Naive thymus-derived CD4-positive, alpha-beta T cell (primary cell): ENCODE measurements around the gene BFSP1. TPM values are rescaled to one million over a fixed set of nuclear protein-coding genes. Genes with fewer than 3 reads are reported as not detected.

Source experiments
- ATAC-seq: fragments of 150-1000 bp; cut with Tn5 transposase; 2 replicates; pipeline ENCODE4 v1.10.0; 2021; ENCODE audit warnings: mild to moderate bottlenecking, moderate library complexity
- CTCF ChIA-PET: fragments of 350-600 bp; sonication (Branson Sonifier 250); formaldehyde crosslinking; loops from one replicate; lab custom pipeline; 2021; ENCODE audit warnings: antibody characterized with exemption; lab: Charles Lee
- POLR2A ChIA-PET: fragments of 350-600 bp; sonication (Branson Sonifier 250); formaldehyde crosslinking; loops from one replicate; lab custom pipeline; 2021; ENCODE audit warnings: antibody characterized with exemption, inconsistent platforms; lab: Charles Lee
- DNase-seq, 9 donors: peaks; one replicate each; pipeline versions ENCODE4 v3.0.0 to v3.0.0-alpha.2; 2020 to 2022; ENCODE audit warnings: mixed read lengths in 1 of 9
- H3K27ac ChIP-seq: one replicate; pipeline ENCODE4 v1.7.0; 2013; ENCODE audit warnings: mild to moderate bottlenecking, low read depth, low read length, moderate library complexity
- H3K27me3 ChIP-seq, 2 donors: one replicate each; pipeline ENCODE4 v1.7.0; 2013; ENCODE audit warnings: low read length in 2 of 2, mild to moderate bottlenecking in 2 of 2, moderate library complexity in 2 of 2; ENCODE audit not compliant: control insufficient read depth in 2 of 2, insufficient read depth in 2 of 2
- H3K36me3 ChIP-seq, 3 experiments: 1 replicate in 2 of 3; 2 replicates in 1 of 3; pipeline ENCODE4 v1.7.0; 2013; ENCODE audit warnings: low read length in 3 of 3, mild to moderate bottlenecking in 3 of 3, moderate library complexity in 1 of 3; ENCODE audit not compliant: insufficient read depth in 3 of 3, control insufficient read depth in 2 of 3
- H3K4me1 ChIP-seq, 2 donors: one replicate each; pipeline ENCODE4 v1.7.0; 2013; ENCODE audit warnings: low read length in 2 of 2, mild to moderate bottlenecking in 2 of 2, moderate library complexity in 1 of 2; ENCODE audit not compliant: control insufficient read depth in 2 of 2, insufficient read depth in 2 of 2
- H3K4me3 ChIP-seq: 2 replicates; pipeline ENCODE4 v1.7.0; 2013; ENCODE audit warnings: mild to moderate bottlenecking, low read length
- H3K9me3 ChIP-seq, 3 experiments: 1 replicate in 2 of 3; 2 replicates in 1 of 3; pipeline ENCODE4 v1.7.0; 2013; ENCODE audit warnings: low read length in 3 of 3; ENCODE audit not compliant: control insufficient read depth in 2 of 3
- H3K27ac Mint-ChIP-seq, 9 donors: one replicate each; pipeline ENCODE4 v1.8.0; 2020 to 2022; ENCODE audit warnings: mixed read lengths in 9 of 9, mild to moderate bottlenecking in 8 of 9, moderate library complexity in 5 of 9, inconsistent platforms in 2 of 9
- H3K27me3 Mint-ChIP-seq, 5 donors: one replicate each; pipeline ENCODE4 v1.8.0; 2021 to 2022; ENCODE audit warnings: mixed read lengths in 5 of 5, mild to moderate bottlenecking in 1 of 5
- H3K36me3 Mint-ChIP-seq, 5 donors: one replicate each; pipeline ENCODE4 v1.8.0; 2020 to 2022; ENCODE audit warnings: mixed read lengths in 5 of 5, mild to moderate bottlenecking in 3 of 5, inconsistent platforms in 1 of 5
- H3K4me1 Mint-ChIP-seq, 7 donors: one replicate each; pipeline ENCODE4 v1.8.0; 2020 to 2022; ENCODE audit warnings: mixed read lengths in 7 of 7, mild to moderate bottlenecking in 3 of 7, inconsistent platforms in 1 of 7
- H3K4me3 Mint-ChIP-seq, 10 donors: one replicate each; pipeline ENCODE4 v1.8.0; 2020 to 2022; ENCODE audit warnings: mild to moderate bottlenecking in 10 of 10, mixed read lengths in 10 of 10, moderate library complexity in 6 of 10, inconsistent platforms in 2 of 10
- H3K9me3 Mint-ChIP-seq, 11 donors: one replicate each; pipeline ENCODE4 v1.8.0; 2020 to 2022; ENCODE audit warnings: mixed read lengths in 11 of 11, mild to moderate bottlenecking in 4 of 11, inconsistent platforms in 1 of 11, moderate library complexity in 1 of 11
- intact Hi-C, 2 donors: fragments of 100-400 bp; cut with micrococcal nuclease; formaldehyde crosslinking; loops; one replicate each; pipeline ENCODE4 v1.15.1; 2023
- polyA plus RNA-seq, 2 donors: library from polyadenylated mRNA; unstranded; fragments of 300-500 nt; fragmentation: Illumina TruSeq; gene quantifications; one replicate each; pipeline ENCODE4 v1.2.3, GENCODE V29; 2021
- total RNA-seq, 6 experiments: library from RNA in 5 of 6; stranded (reverse) in 5 of 6; gene quantifications; 1 replicate in 5 of 6; 2 replicates in 1 of 6; pipeline ENCODE4 v1.2.3 and lab custom pipeline; 2021 to 2026

Gene BFSP1
- total RNA-seq (1 to 10 TPM in 1 of 5 experiments, under 1 TPM in 1, not detected in 3; 0.42 to 3.4 TPM), polyA plus RNA-seq (not detected), total RNA-seq (lab: John Stamatoyannopoulos, UW) (not detected)

DNA sequence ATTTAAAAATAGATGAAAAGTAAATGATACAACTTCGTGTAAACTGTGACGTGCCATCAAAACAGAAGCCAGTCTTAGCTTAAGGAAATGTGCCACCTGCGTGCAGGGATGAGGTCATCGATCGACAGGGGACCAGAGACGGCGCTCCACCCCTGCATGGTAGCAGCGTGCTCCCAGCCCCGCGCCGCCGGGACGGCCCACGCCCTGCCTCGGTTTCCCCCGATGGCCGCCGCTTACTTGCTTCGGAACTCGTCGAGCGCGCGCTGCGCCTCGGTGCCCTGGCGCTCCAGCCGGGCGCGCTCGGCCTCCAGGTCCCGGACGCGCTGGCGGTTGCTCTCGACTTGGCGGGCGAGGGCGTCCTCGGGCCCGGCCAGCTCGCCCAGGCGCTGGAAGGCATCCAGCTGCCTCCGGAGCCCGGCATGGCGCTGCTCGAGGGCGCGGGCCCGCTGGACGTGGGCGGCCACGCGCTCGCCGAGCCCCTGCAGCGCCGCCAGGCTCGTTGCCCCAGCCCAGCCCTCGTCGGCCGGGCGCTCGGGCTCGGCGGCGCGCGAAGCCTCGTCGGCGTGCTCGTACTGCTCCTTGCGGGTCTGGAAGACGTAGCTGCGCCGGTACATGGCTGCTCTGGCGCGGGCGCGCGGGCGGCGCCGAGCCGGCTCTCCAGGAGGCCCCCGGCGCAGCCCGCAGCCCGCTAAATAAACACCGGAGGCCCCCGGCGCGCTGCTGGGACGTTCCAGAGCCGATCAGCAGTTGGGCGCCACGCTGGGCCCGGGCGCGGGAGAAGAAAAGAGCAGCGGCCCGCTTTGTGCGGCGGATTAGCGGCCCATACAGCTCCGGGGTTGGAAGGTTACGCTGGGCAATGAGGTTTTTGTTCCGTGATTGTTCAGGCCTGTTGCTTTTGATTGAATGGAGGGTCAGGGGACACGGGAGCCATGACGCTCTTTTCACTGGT lies at the start of gene BFSP1:
TSS of gene BFSP1 (minus strand) at position 664 of the 949 bp plus-strand sequence. CDS start at position 614, 50 bp downstream.
- Histone ChIP-seq H3K4me3 (peak within 1 kb of the TSS; percentile 46), H3K27ac (no peak within 1 kb of the TSS), H3K9me3 (no peaks in the 10 kb centered on the region), H3K27me3 (peaks cover 0 to 6% of the 10 kb centered on the region in 2 donors), H3K4me1 (peaks cover 0 to 5% of the 10 kb centered on the region in 2 donors), H3K36me3 (no peaks in the 10 kb centered on the region)
- Mint-ChIP-seq H3K9me3 (peaks cover 0 to 1% (median 0%) of the 10 kb centered on the region in 11 donors), H3K36me3 (peaks cover 0 to 3% (median 0%) of the 10 kb centered on the region in 5 donors), H3K4me1 (peaks cover 0 to 27% (median 9%) of the 10 kb centered on the region in 7 donors), H3K4me3 (peak within 1 kb of the TSS; percentile 62 to 96 (median 82)), H3K27me3 (peaks cover 12 to 23% (median 17%) of the 10 kb centered on the region in 5 donors), H3K27ac (peak within 1 kb of the TSS in 2 of 9 donors; percentile 64 to 95)
- CTCF ChIA-PET, result interaction anchor here (0.7 kb wide), 1 partner anchor 83 kb away, joined by 4 read pairs; no protein-coding TSS in a partner anchor
- DNase-seq (peak in 6 of 9 donors; percentile 4 to 62 (median 26)), ATAC-seq (peak; percentile 75)
- intact Hi-C loops, result loop anchor here (1.0 to 10.0 kb wide), 5 partner anchors 26 to 754 kb away; partner anchors contain the start of genes RRBP1 (in 2 of the 2), MGME1 (in 1 of the 2), SNX5 (in 1 of the 2) and ZNF133 (in 1 of the 2)
- POLR2A ChIA-PET, result interaction anchor here (0.6 to 0.8 kb wide), 2 partner anchors 26 to 79 kb away, joined by 3 read pairs; no protein-coding TSS in a partner anchor

DNA sequence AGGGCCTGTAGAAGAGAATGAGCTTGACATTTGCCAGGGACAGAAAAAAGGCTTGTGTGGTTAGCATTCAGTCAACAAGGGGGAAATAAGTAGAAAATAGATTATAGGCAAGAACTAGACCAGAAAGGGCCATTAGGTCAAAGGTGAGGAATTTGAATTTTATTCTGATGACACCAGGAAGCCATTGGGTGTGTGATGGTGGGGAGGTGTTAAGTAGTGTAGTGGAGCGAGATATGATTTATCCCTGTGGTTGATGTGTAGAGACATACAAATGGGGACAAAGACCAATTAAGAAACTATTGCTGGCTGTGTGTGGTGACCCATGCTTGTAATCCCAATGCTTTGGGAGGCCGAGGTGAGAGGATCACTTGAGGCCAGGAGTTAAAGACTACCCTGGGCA lies 49.7 kb upstream of the BFSP1 start:
- POLR2A ChIA-PET, result no interaction called here
- no peaks in the 10 kb centered on the region for H3K27me3 Mint-ChIP-seq
- Histone ChIP-seq H3K36me3 (no peaks in the 10 kb centered on the region), H3K9me3 (no peaks in the 10 kb centered on the region), H3K4me1 (peaks cover 0 to 5% of the 10 kb centered on the region in 2 donors), H3K27me3 (no peaks in the 10 kb centered on the region), H3K4me3 (no peak overlapping the region), H3K27ac (no peak overlapping the region)
- DNase-seq (no peak), ATAC-seq (peak; percentile 54)
- no peaks in the 10 kb centered on the region for H3K9me3 Mint-ChIP-seq
- no peak overlapping the region for H3K4me3 Mint-ChIP-seq
- peaks cover 0 to 28% (median 10%) of the 10 kb centered on the region in 5 donors for H3K36me3 Mint-ChIP-seq
- H3K27ac Mint-ChIP-seq, result peak overlapping the region in 1 of 9 donors; percentile 37
- intact Hi-C loops, result no loop called here
- CTCF ChIA-PET, result no interaction called here
- H3K4me1 Mint-ChIP-seq, result peaks cover 19 to 48% (median 40%) of the 10 kb centered on the region in 7 donors

DNA sequence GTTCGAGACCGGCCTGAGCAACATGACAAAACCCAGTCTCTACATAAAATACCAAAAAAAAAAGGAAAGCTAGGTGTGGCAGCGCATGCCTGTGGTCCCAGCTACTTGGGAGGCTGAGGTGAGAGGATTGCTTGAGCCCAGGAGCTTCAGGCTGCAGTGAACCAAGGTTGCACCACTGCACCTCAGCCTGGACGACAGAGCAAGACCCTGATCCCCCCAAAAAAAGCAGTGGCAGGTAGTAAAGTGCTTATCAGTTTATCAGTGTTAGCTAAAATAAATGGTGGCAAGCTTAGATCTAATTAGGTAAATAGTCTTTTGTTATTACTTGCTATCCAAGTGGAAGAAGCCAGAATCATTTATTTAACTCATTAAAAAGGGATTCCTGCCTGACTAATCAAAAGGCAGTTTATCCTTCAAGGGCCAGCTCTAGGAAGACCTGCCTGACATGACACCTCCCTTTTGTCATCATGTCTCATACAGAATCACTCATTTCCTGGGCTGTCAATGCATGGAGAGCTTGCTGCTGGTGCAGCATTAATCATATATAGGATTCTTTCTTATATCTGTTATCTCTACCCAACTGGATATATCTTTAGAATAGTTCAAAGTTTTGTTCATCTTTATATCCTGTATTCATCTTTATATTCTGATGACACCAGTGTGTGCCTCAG lies 48.3 kb upstream of the BFSP1 start:
- no peak for ATAC-seq
- no peak overlapping the region for H3K27ac Mint-ChIP-seq

DNA sequence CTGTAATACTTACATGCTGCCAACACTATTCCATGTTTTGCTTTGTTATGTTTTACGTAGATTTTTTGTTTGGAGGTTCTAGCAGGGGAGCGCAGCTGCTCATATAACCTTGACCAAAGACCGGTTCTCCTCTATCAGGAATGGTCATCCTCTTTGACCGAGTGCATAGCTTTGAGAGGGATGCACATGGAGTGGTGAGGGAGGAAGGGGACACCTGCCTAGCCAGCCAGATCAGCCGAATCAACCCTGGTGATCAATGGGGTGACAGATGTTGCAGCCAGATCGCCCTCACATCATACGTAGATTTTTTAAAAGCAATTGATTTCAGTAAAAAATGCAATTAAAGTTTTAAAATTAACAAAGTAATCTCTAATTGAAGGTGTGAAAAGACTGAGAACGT lies 45.0 kb upstream of the BFSP1 start:
- Mint-ChIP-seq H3K27ac (no peak overlapping the region), H3K9me3 (no peaks in the 10 kb centered on the region), H3K4me1 (peaks cover 30 to 61% (median 44%) of the 10 kb centered on the region in 7 donors), H3K27me3 (no peaks in the 10 kb centered on the region), H3K36me3 (peaks cover 0 to 19% (median 7%) of the 10 kb centered on the region in 5 donors), H3K4me3 (no peak overlapping the region)
- DNase-seq (no peak), ATAC-seq (no peak)
- H3K4me3 ChIP-seq, result no peak overlapping the region
- ChIA-PET CTCF (no interaction called here), POLR2A (no interaction called here)
- H3K4me1 ChIP-seq, result peaks cover 5 to 7% of the 10 kb centered on the region in 2 donors
- no peak overlapping the region for H3K27ac ChIP-seq
- H3K27me3 ChIP-seq, result no peaks in the 10 kb centered on the region
- H3K9me3 ChIP-seq, result no peaks in the 10 kb centered on the region
- no peaks in the 10 kb centered on the region for H3K36me3 ChIP-seq
- intact Hi-C loops, result loop anchor here in 1 of 2 donors (10.0 kb wide), 1 partner anchor 989 kb away; the partner anchor contains the start of gene SMIM26

More for the DNA sequence above, 48.3 kb upstream of the BFSP1 start:
- ChIA-PET POLR2A (no interaction called here), CTCF (interaction anchor here (0.6 to 1.0 kb wide), 2 partner anchors 11 to 121 kb away, joined by 3 read pairs; no protein-coding TSS in a partner anchor)
- no peaks in the 10 kb centered on the region for H3K9me3 ChIP-seq
- H3K4me3 ChIP-seq, result no peak overlapping the region
- Mint-ChIP-seq H3K36me3 (peaks cover 0 to 25% (median 9%) of the 10 kb centered on the region in 5 donors), H3K4me3 (peak overlapping the region in 1 of 10 donors; percentile 18), H3K9me3 (no peaks in the 10 kb centered on the region), H3K4me1 (peaks cover 19 to 48% (median 30%) of the 10 kb centered on the region in 7 donors), H3K27me3 (no peaks in the 10 kb centered on the region)
- intact Hi-C loops, result loop anchor here in 1 of 2 donors (10.0 kb wide), 1 partner anchor 985 kb away; the partner anchor contains the start of gene SMIM26
- no peak overlapping the region for H3K27ac ChIP-seq
- no peaks in the 10 kb centered on the region for H3K27me3 ChIP-seq
- no peak for DNase-seq
- H3K36me3 ChIP-seq, result no peaks in the 10 kb centered on the region
- H3K4me1 ChIP-seq, result peaks cover 0 to 5% of the 10 kb centered on the region in 2 donors

- H3K4me3 ChIP-seq, result no peak overlapping the region
- Mint-ChIP-seq H3K4me3 (no peak overlapping the region), H3K36me3 (peaks cover 0 to 4% (median 3%) of the 10 kb centered on the region in 5 donors), H3K9me3 (no peaks in the 10 kb centered on the region), H3K27me3 (peaks cover 0 to 2% (median 0%) of the 10 kb centered on the region in 5 donors), H3K27ac (peak overlapping the region in 1 of 9 donors; percentile 10), H3K4me1 (peaks cover 17 to 51% (median 34%) of the 10 kb centered on the region in 7 donors)
- H3K27ac ChIP-seq, result no peak overlapping the region
- intact Hi-C loops, result loop anchor here in 1 of 2 donors (10.0 kb wide), 1 partner anchor 991 kb away; the partner anchor contains the start of gene SMIM26
- POLR2A ChIA-PET, result interaction anchor here (1.3 kb wide), 1 partner anchor 37 kb away, joined by 5 read pairs; no protein-coding TSS in a partner anchor
- CTCF ChIA-PET, result interaction anchor here (0.8 to 1.3 kb wide), 4 partner anchors 17 to 564 kb away, joined by 3 to 4 read pairs (median 4); partner anchors contain the start of genes KAT14 and PET117
- DNase-seq (no peak), ATAC-seq (no peak)
- H3K9me3 ChIP-seq, result no peaks in the 10 kb centered on the region
- H3K36me3 ChIP-seq, result peaks cover 0 to 10% (median 0%) of the 10 kb centered on the region in 3 experiments
- H3K4me1 ChIP-seq, result peaks cover 5 to 11% of the 10 kb centered on the region in 2 donors
- no peaks in the 10 kb centered on the region for H3K27me3 ChIP-seq
Observed at GRCh38 chr20:17573463-17573862, 42.3 kb upstream of the BFSP1 start.
